GM21381 (cell line): Measurements from ENCODE around the gene NKIRAS2.

Experiments used
- ATAC-seq: cut with Tn5 transposase; IDR thresholded peaks from one replicate; pipeline ENCODE4 v1.9.1; 2021; ENCODE audit warnings: mild to moderate bottlenecking, moderate library complexity; ENCODE audit not compliant: unreplicated experiment

Gene NKIRAS2

GRCh38 chr17:42019509-42020404 is at the start of gene NKIRAS2:
TSS of gene NKIRAS2 (plus strand) at chr17:42020090. CDS start at chr17:42021578, 1,488 bp downstream.
- peak; percentile 50 for ATAC-seq

GRCh38 chr17:41970901-41971331 is 49.0 kb upstream of the NKIRAS2 start:
- no peak for ATAC-seq

DNA sequence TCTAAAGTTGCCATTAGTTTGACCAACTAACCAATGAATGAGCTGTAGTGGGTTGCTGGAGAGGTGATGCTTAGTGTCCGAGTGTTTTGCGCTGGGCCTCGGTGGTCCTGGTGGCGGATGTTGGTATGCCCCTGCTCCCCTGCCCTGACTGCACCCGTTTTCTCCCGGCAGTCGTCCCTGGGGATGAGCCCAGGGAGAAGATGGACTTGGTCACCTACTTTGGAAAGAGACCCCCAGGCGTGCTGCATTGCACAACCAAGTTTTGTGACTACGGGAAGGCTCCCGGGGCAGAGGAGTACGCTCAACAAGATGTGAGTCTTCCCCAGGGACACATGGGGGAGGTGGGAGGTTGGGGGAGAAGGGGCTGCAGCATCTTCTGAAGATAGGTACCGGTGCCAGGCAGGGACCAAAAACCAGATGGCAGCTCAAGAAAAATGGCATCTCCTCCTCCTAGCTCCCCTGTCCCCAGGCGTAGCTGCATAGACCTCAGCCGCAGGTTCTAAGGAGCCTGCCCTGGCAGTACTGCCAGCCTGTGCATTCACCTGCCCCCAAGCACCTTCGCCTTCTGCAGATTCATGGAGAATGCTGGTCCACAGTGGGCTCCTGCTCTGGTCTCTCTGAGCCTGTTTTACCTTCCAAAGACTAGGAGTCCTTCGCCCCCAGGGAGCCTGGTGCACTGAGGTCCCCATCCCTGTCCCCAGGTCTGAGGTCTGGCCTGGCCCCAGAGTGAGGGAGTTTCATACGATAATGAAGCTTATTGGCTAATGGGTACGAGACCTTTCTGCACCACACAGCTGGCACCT is 48.0 kb upstream of the NKIRAS2 start:
- ATAC-seq: no peak

- no peak for ATAC-seq
Observed at GRCh38 chr17:41972571-41973407, 47.1 kb upstream of the NKIRAS2 start.

DNA sequence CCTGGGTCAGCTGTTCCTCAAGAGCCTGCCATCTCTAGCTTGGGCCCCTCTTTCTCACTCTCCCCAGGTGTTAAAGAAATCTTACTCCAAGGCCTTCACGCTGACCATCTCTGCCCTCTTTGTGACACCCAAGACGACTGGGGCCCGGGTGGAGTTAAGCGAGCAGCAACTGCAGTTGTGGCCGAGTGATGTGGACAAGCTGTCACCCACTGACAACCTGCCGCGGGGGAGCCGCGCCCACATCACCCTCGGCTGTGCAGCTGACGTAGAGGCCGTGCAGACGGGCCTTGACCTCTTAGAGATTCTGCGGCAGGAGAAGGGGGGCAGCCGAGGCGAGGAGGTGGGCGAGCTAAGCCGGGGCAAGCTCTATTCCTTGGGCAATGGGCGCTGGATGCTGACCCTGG is 46.5 kb upstream of the NKIRAS2 start:
- ATAC-seq: no peak

DNA sequence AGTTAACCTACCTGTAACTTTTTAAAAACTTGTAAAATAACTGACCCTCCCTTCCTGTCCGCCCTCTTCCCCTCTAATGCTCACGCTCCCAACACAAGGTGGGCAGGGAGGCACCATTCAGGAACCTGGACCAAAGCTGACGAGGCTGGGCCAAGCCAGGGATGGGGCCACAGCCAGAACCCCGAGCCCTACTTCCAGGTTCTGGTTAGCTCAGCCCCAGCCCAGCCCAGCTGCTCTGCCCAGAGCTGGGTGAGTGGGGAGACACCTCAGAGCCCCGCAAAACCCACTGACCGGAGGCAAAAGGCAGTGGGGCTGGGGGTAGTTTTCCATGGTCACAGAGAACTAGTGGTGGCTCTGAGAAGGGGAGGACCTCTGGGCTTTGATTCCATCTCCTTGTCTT is 45.9 kb upstream of the NKIRAS2 start:
- no peak for ATAC-seq

DNA sequence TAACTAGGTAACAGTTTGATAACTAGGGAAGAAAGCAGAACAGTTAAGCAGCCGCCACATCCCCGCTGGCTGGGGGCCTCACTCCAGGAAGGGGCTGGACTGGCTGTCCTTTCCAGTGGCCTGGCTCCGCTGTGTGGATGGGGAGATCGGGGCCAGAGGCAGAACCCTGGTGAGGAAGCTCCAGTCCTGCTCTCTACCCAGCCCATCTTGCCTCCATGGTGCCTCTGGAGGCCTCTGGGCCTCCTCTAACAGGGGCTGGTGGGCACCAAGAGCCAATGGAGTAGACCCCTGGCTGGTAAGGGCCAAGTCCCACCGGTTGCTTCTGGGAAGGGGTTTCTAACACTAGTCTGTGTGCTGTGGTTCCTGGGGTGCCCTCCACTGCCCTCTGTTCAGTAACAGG is 45.2 kb upstream of the NKIRAS2 start:
- ATAC-seq: no peak

- ATAC-seq: no peak
Observed at GRCh38 chr17:41975099-41976083, 44.5 kb upstream of the NKIRAS2 start.

GRCh38 chr17:41976142-41976768 is 43.6 kb upstream of the NKIRAS2 start:
- ATAC-seq: no peak

GRCh38 chr17:41977991-41978390 is 41.9 kb upstream of the NKIRAS2 start:
- ATAC-seq: no peak

GRCh38 chr17:41982026-41982760 is 37.7 kb upstream of the NKIRAS2 start:
- ATAC-seq: no peak

GRCh38 chr17:41984454-41984853 is 35.4 kb upstream of the NKIRAS2 start:
- no peak for ATAC-seq

DNA sequence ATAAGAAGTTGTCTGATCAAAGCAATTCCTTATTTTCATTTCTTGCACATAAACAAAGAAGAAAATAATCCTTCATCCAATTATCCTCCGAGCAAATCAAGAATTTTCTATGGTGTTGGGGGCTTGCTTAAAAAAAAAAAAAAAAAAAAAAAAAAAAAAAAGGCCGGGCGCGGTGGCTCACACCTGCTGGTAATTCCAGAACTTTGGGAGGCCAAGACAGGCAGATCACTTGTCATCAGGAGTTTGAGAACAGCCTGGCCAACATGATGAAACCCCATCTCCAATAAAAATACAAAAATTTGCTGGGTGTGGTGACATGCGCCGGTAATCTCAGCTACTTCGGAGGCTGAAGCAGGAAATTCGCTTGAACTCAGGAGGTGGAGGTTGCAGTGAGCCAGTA is 34.0 kb upstream of the NKIRAS2 start:
- no peak for ATAC-seq

- ATAC-seq: no peak
Observed at GRCh38 chr17:41986634-41987033, 33.3 kb upstream of the NKIRAS2 start.

DNA sequence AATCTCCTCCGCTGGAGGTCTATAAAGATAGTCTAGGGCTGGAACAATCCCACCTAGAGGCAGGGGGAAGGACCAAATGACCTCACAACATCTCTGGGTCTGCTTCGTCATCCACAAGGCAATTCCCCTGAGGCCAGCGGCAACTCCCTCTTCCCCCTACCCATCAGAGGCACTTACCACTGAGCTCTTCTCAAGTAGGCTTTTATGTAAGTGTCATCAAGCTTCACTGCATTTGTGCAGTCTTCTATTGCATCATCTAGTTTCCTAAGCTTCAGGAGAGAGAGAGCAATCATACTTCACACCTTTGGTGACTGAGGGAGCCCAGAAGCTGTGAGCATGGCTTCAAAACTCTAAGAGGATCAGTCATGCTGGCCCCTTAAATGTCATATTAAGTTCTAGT is 32.2 kb upstream of the NKIRAS2 start:
- ATAC-seq: no peak

GRCh38 chr17:41988418-41988817 is 31.5 kb upstream of the NKIRAS2 start:
- no peak for ATAC-seq

- ATAC-seq: no peak
Observed at GRCh38 chr17:41989702-41990419, 30.0 kb upstream of the NKIRAS2 start.

DNA sequence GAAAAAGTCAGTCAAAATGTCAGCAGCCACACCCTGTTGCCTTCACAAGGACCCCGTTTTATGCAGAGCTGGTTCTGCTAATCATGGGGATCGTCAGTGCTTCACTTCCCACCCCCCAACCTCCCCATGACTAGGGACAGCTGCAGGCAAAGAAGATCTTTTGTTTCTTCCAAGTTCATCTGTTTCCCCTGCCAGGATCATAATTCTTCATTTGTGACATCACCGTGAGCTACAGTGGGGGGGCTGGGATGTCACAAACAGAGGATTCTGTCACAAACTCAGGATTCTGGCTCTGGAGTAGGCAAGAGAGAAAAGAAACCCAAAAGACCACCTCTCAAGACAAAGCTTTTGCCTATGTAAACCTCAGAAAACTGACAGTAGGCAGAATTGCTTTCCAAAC is 27.3 kb upstream of the NKIRAS2 start:
- no peak for ATAC-seq
